HG03045 (cell line): ENCODE measurements around the gene IL21.

Experiments used
- ATAC-seq: cut with Tn5 transposase; IDR thresholded peaks from one replicate; pipeline ENCODE4 v1.9.1; 2021; ENCODE audit warnings: mild to moderate bottlenecking, moderate library complexity; ENCODE audit not compliant: unreplicated experiment

IL21 gene

DNA sequence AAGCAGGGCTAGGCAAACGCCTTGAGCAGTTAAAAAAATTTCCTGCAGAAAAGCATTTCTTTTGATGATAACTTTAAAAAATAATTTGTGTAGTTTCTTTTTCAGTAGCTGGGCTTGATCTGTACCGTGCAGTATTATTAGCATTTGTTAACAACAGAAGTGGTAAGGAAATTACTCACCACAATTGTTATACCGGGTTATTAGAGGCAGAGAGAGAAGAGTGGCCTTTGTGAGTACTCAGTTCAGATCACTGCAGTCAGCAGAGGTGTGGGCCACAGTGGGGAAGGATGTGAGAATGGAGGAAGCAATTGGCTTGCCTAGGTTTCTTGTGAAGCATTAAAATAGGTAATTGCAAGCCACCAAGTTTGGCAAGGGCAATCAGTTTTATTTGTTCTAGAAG, 14.3 kb upstream of the IL21 start:
- no peak for ATAC-seq

GRCh38 chr4:122633211-122633610, 12.3 kb upstream of the IL21 start:
- ATAC-seq = no peak

- peak; percentile 85 for ATAC-seq
Measured at GRCh38 chr4:122632396-122633143, 11.7 kb upstream of the IL21 start.

- no peak for ATAC-seq
Measured at GRCh38 chr4:122625156-122625555, 4.3 kb upstream of the IL21 start.

GRCh38 chr4:122624205-122624604, 3.3 kb upstream of the IL21 start:
- no peak for ATAC-seq

- no peak for ATAC-seq
Measured at GRCh38 chr4:122623637-122624166, 2.8 kb upstream of the IL21 start.

GRCh38 chr4:122622400-122622799, 1.5 kb upstream of the IL21 start:
- no peak for ATAC-seq

- no peak for ATAC-seq
Measured at GRCh38 chr4:122619611-122620010, 1.3 kb downstream of the IL21 start.

DNA sequence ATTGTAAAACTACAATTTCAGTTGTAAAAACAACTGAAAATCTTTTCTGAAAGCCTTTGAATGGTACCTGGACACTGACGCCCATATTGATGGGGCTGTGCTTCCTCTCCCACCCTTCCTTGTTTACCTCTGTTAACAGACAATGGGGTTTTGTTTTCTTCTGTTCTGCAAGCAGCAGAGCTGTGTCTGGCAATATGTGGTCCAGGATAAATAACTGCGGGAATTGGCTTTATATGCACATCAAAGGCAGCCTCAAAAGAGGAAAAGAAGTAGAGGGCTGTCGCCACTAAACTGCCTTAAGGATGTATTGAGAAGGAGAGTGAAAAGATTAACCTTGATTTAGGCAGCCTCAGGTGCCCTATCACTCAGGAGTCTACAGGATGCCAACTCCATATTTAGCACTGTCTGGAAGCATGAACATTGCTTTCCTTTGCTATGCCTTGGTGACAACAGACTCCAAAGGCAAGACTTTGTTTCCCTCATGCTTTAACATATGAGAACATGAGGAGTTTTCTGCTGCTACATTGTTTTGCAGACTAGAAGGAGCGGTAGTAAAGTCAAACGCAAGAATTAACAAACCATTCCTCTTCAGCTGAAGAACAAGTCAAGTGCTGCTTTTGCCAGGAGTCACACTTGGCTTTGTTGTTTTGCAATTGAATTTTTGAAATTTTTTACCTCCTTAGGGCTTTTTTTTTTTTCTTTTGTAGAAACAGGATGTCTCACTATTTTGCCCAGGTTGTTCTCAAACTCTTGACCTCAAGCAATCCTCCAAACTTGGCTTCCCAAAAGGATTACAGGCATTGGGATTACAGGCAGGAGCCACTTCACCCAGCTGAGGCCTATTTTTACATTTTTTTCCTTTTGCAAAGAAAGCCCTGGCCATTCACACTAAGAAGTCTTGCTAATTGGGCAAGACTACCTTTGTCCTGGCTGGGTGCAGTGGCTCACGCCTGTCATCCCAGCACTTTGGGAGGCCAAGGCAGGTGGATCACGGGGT, 3.0 kb downstream of the IL21 start:
- no peak for ATAC-seq

DNA sequence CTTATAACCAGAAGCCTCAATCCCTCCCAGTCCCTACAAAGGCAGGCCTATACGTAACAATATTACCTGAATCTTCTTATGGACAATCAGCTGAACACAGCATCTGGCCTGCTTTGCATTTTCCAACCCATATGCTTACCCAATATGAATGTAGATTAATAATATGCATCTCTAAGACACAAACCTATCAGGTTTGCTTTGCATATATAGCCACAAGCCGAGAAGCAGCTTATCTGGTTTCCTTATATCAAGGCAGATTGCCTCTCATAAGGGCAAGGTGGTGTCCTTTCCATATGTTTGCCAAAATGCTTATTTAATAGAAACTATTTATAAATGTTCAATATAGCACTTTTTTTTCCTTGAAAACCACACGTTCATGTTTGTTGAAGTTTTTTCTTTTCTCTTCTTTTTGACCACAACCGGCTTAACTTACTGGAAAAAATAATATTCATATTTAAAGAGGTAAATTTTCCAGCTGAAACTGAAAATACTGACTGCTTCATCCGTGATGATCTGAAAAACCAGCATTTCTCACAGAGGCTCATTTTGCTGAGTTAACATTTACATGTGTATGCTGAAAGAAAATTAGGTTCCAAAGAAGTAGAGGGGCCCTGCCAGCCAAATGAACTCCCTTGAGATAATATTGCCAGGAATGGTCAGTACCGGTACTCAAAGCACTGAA, 3.8 kb downstream of the IL21 start:
- ATAC-seq = no peak

GRCh38 chr4:122614621-122615020, 6.2 kb downstream of the IL21 start:
- no peak for ATAC-seq

DNA sequence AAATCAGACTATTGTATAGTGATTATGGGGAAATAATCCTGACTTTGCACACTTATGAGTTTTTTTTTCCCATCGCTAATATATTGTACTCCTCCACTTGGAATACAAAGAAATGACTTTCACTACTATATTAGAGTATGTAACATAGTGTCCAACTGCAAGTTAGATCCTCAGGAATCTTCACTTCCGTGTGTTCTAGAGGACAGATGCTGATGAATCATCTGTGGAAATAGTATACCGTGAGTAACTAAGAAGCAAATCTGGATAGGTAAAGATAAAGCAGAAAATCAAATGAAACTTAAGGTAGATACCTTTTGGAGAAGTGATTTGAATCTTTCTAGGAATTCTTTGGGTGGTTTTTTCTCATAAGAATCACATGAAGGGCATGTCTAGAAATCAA, 8.3 kb downstream of the IL21 start:
- ATAC-seq = no peak

- ATAC-seq = no peak
Measured at GRCh38 chr4:122606364-122607043, 14.4 kb downstream of the IL21 start.

DNA sequence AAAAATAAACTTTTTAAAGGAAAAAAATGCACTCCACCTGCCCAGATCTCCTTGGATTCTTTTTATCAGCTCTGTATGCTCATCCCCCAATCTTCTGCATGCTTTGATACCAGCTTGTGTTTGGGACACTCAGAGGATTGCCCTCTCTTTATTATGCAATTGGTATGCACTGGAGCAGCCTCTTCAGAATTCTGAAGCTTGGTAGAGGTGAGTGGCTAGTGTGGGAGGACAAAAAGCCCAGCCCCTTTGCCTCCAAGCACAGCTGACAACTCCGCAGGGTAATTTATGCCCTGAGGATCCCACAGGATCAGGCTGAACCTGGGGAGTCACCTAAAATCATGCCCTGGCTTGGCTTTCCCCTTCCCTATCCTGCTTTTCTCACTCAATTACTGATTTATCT, 16.7 kb downstream of the IL21 start:
- ATAC-seq = no peak

- no peak for ATAC-seq
Measured at GRCh38 chr4:122603156-122603574, 17.7 kb downstream of the IL21 start.

- ATAC-seq = no peak
Measured at GRCh38 chr4:122602277-122603142, 18.4 kb downstream of the IL21 start.

DNA sequence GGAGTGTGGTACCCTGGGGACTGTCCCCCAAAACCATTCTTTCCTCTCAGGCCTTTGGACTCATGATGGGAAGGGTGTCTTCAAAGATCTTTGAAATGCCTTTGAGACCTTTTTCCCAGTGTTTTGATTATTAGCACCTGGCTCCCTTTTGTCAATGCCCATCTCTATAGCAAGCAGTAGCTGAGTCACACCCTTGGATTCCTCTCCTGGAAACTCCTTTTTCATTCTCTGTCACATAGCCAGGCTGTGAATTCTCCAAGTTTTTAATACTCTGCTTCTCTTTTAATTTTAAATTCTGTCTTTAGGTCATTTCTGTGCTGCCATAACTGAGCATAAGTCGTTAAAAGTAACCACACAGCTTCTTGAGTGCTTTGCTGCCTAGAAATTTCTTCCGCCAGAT, 29.7 kb downstream of the IL21 start:
- no peak for ATAC-seq

GRCh38 chr4:122588453-122589238, 32.2 kb downstream of the IL21 start:
- no peak for ATAC-seq

GRCh38 chr4:122584519-122584918, 36.3 kb downstream of the IL21 start:
- no peak for ATAC-seq
